GM19351 (cell line): ENCODE data around the gene PLXNA1.
A peak's percentile ranks its signal among the peaks of the same experiment; 100 is the strongest.

Experiments used
- ATAC-seq: cut with Tn5 transposase; IDR thresholded peaks from one replicate; pipeline ENCODE4 v1.9.1; 2021; ENCODE audit warnings: mild to moderate bottlenecking, moderate library complexity; ENCODE audit not compliant: unreplicated experiment

The PLXNA1 gene

GRCh38 chr3:126999383-126999782 is 16.5 kb downstream of the PLXNA1 start:
- ATAC-seq = no peak

- no peak for ATAC-seq
Observed at GRCh38 chr3:127000119-127000518, 17.2 kb downstream of the PLXNA1 start.

- ATAC-seq = no peak
Observed at GRCh38 chr3:127000761-127001160, 17.8 kb downstream of the PLXNA1 start.

GRCh38 chr3:127001486-127002194 is 18.7 kb downstream of the PLXNA1 start:
- ATAC-seq = no peak

GRCh38 chr3:127002195-127003174 is 19.6 kb downstream of the PLXNA1 start:
- no peak for ATAC-seq

- ATAC-seq = no peak
Observed at GRCh38 chr3:127003175-127003555, 20.2 kb downstream of the PLXNA1 start.

GRCh38 chr3:127003601-127004280 is 20.8 kb downstream of the PLXNA1 start:
- ATAC-seq = no peak

- no peak for ATAC-seq
Observed at GRCh38 chr3:127004641-127005397, 21.9 kb downstream of the PLXNA1 start.

- ATAC-seq = no peak
Observed at GRCh38 chr3:127005864-127006500, 23.1 kb downstream of the PLXNA1 start.

GRCh38 chr3:127006781-127007436 is 24.0 kb downstream of the PLXNA1 start:
- ATAC-seq = no peak

GRCh38 chr3:127008236-127008635 is 25.3 kb downstream of the PLXNA1 start:
- no peak for ATAC-seq

GRCh38 chr3:127009531-127009930 is 26.6 kb downstream of the PLXNA1 start:
- ATAC-seq = no peak

- ATAC-seq = no peak
Observed at GRCh38 chr3:127011270-127011992, 28.5 kb downstream of the PLXNA1 start.

GRCh38 chr3:127012091-127012490 is 29.2 kb downstream of the PLXNA1 start:
- ATAC-seq = no peak

GRCh38 chr3:127013181-127013580 is 30.3 kb downstream of the PLXNA1 start:
- no peak for ATAC-seq

- no peak for ATAC-seq
Observed at GRCh38 chr3:127013758-127014535, 31.0 kb downstream of the PLXNA1 start.

GRCh38 chr3:127014536-127015281 is 31.8 kb downstream of the PLXNA1 start:
- peak; percentile 22 for ATAC-seq
